IMR-90 (cell line): ENCODE measurements around the gene PUDP. TPM values are rescaled to one million over a fixed set of nuclear protein-coding genes. Genes with fewer than 3 reads are reported as not detected.

Experiments used
- ATAC-seq: fragments of 200-7000 bp; cut with Tn5 transposase; 2 replicates; pipeline ENCODE4 v1.9.1; 2020; ENCODE audit warnings: low read depth, mild to moderate bottlenecking, moderate library complexity
- BruUV-seq: library from RNA; stranded (reverse); fragments of 400-500 nt; replicated peaks from 2 replicates; lab custom pipeline; 2021; lab: Mats Ljungman, UMichigan
- CTCF ChIA-PET: fragments of 300-600 bp; formaldehyde crosslinking; extraction: SDS; loops from one replicate; lab custom pipeline; 2021; ENCODE audit warnings: antibody characterized with exemption; lab: Yijun Ruan, JAX
- POLR2A ChIA-PET: fragments of 300-600 bp; sonication (Branson Sonifier 250); formaldehyde crosslinking; loops from one replicate; lab custom pipeline; 2022; ENCODE audit warnings: antibody characterized with exemption; ENCODE audit not compliant: unreplicated experiment; lab: Charles Lee
- DNase-seq: peaks from one replicate; pipeline ENCODE4 v3.0.0; 2013
- H2AFZ ChIP-seq: replicated peaks from 2 replicates; pipeline ENCODE3; 2013; ENCODE audit warnings: low read length, mild to moderate bottlenecking; ENCODE audit not compliant: poor library complexity
- H2AK5ac ChIP-seq: 2 replicates; pipeline ENCODE4 v1.6.1; 2013; ENCODE audit warnings: low read depth, low read length, inconsistent platforms
- H2AK9ac ChIP-seq: replicated peaks from 2 replicates; pipeline ENCODE3; 2013; ENCODE audit warnings: mild to moderate bottlenecking, low read depth, low read length, moderate library complexity; ENCODE audit not compliant: poor library complexity
- H2BK120ac ChIP-seq: 2 replicates; pipeline ENCODE4 v1.6.1; 2013; ENCODE audit warnings: low read depth, low read length, inconsistent platforms
- H2BK15ac ChIP-seq: 3 replicates; pipeline ENCODE4 v1.6.1; 2013; ENCODE audit warnings: low read depth, low read length, inconsistent platforms
- H2BK20ac ChIP-seq: 2 replicates; pipeline ENCODE4 v1.6.1; 2013; ENCODE audit warnings: low read depth, mild to moderate bottlenecking, inconsistent platforms, low read length, moderate library complexity
- H2BK5ac ChIP-seq: 2 replicates; pipeline ENCODE4 v1.6.1; 2013; ENCODE audit warnings: mild to moderate bottlenecking, low read depth, low read length, inconsistent platforms; ENCODE audit not compliant: poor library complexity, severe bottlenecking
- H3K14ac ChIP-seq: replicated peaks from 2 replicates; pipeline ENCODE4 v1.6.1; 2013; ENCODE audit warnings: low read depth, low read length, inconsistent platforms
- H3K18ac ChIP-seq: 2 replicates; pipeline ENCODE4 v1.6.1; 2013; ENCODE audit warnings: low read depth, low read length, control low read depth
- H3K23ac ChIP-seq: 2 replicates; pipeline ENCODE4 v1.6.1; 2013; ENCODE audit warnings: low read depth, low read length, inconsistent platforms
- H3K27ac ChIP-seq: 2 replicates; pipeline ENCODE4 v1.5.1; 2013; ENCODE audit warnings: mild to moderate bottlenecking, control low read depth, low read length; ENCODE audit not compliant: insufficient read depth
- H3K27me3 ChIP-seq: 2 replicates; pipeline ENCODE4 v1.6.1; 2013; ENCODE audit warnings: low read length; ENCODE audit not compliant: control insufficient read depth, insufficient read depth
- H3K36me3 ChIP-seq: 2 replicates; pipeline ENCODE4 v1.6.1; 2013; ENCODE audit warnings: low read length, mixed read lengths; ENCODE audit not compliant: control insufficient read depth, insufficient read depth
- H3K4ac ChIP-seq: 2 replicates; pipeline ENCODE4 v1.6.1; 2013; ENCODE audit warnings: low read depth, low read length, inconsistent platforms
- H3K4me1 ChIP-seq: 2 replicates; pipeline ENCODE4 v1.6.1; 2013; ENCODE audit warnings: low read length, mixed read lengths; ENCODE audit not compliant: control insufficient read depth, insufficient read depth
- H3K4me2 ChIP-seq: 2 replicates; pipeline ENCODE4 v1.6.1; 2013; ENCODE audit warnings: low read depth, mild to moderate bottlenecking, control low read depth, low read length, moderate library complexity
- H3K4me3 ChIP-seq: 2 replicates; pipeline ENCODE4 v1.5.1; 2013; ENCODE audit warnings: low read depth, mild to moderate bottlenecking, control low read depth, low read length, moderate library complexity; ENCODE audit not compliant: insufficient read depth
- H3K56ac ChIP-seq: 2 replicates; pipeline ENCODE4 v1.6.1; 2013; ENCODE audit warnings: low read length, inconsistent platforms; ENCODE audit not compliant: insufficient read depth; ENCODE audit errors: extremely low read depth
- H3K79me1 ChIP-seq, 2 experiments: 2 replicates each; pipeline ENCODE4 v1.6.1; 2013; ENCODE audit warnings: low read length in 2 of 2, inconsistent platforms in 1 of 2, low read depth in 1 of 2
- H3K9ac ChIP-seq: 2 replicates; pipeline ENCODE4 v1.6.1; 2013; ENCODE audit warnings: low read depth, low read length, control low read depth
- H3K9me1 ChIP-seq: 2 replicates; pipeline ENCODE4 v1.6.1; 2013; ENCODE audit warnings: low read length, inconsistent platforms; ENCODE audit not compliant: insufficient read depth
- H3K9me3 ChIP-seq: 2 replicates; pipeline ENCODE4 v1.6.1; 2013; ENCODE audit warnings: low read length; ENCODE audit not compliant: control insufficient read depth, insufficient read depth
- H4K20me1 ChIP-seq: 2 replicates; pipeline ENCODE4 v1.6.1; 2013; ENCODE audit warnings: low read length, inconsistent platforms; ENCODE audit not compliant: insufficient read depth
- H4K5ac ChIP-seq: 2 replicates; pipeline ENCODE4 v1.6.1; 2013; ENCODE audit warnings: mild to moderate bottlenecking, low read depth, low read length, control low read depth
- H4K8ac ChIP-seq, 2 experiments: 2 replicates each; pipeline ENCODE4 v1.6.1; 2013; ENCODE audit warnings: low read depth in 2 of 2, low read length in 2 of 2, control low read depth in 1 of 2, inconsistent platforms in 1 of 2
- H4K91ac ChIP-seq: 2 replicates; pipeline ENCODE4 v1.6.1; 2013; ENCODE audit warnings: low read depth, low read length, inconsistent platforms; ENCODE audit not compliant: insufficient read depth
- CEBPB ChIP-seq: IDR thresholded peaks from 2 replicates; pipeline ENCODE4 v1.6.1; 2012; ENCODE audit warnings: low read depth, low read length, improper control_type of control experiment
- MAZ ChIP-seq: IDR thresholded peaks from 2 replicates; pipeline ENCODE4 v1.6.1; 2012; ENCODE audit warnings: low read depth, mild to moderate bottlenecking, low read length, improper control_type of control experiment, moderate library complexity, borderline replicate concordance
- SMC3 ChIP-seq: fragments of 150-350 bp; IDR thresholded peaks from 2 replicates; pipeline ENCODE4 v1.6.1; 2016; ENCODE audit warnings: low read depth, mild to moderate bottlenecking, antibody characterized with exemption, low read length, moderate library complexity
- whole genome bisulfite sequencing, 2 experiments: methylation state at CpG; one replicate each; pipeline versions ENCODE4 v1.1.5 to v1.1.7; 2013; ENCODE audit warnings: missing lambda C conversion rate in 2 of 2; ENCODE audit not compliant: insufficient read length in 1 of 2; ENCODE audit errors: extremely low coverage in 2 of 2; 5-methylcytosine and 5-hydroxymethylcytosine counted together
- dilution Hi-C: fragments of 300-500 bp; cut with HindIII; formaldehyde crosslinking; loops from one replicate; pipeline ENCODE4 v1.14.3; 2018; ENCODE audit warnings: low sequenced_read_pairs; ENCODE audit not compliant: unreplicated experiment
- in situ Hi-C: fragments of 300-500 bp; cut with MboI; formaldehyde crosslinking; loops from 3 replicates; pipeline ENCODE4 v1.14.3; 2019; ENCODE audit warnings: low sequenced_read_pairs, inconsistent platforms, mixed read lengths
- intact Hi-C: fragments of 100-400 bp; cut with micrococcal nuclease; formaldehyde crosslinking; loops from 2 replicates; pipeline ENCODE4 v1.10.0; 2022
- polyA plus RNA-seq, 3 experiments: library from polyadenylated mRNA; depleted of rRNA; stranded (reverse); fragments of >200 nt; gene quantifications; 2 replicates each; pipeline ENCODE4 v1.2.3, GENCODE V29; 2012; ENCODE audit warnings: low replicate concordance in 1 of 3
- total RNA-seq: library from RNA; depleted of rRNA; stranded (reverse); fragments of >200 nt; gene quantifications from 2 replicates; pipeline ENCODE4 v1.2.3, GENCODE V29; 2012

PUDP gene
- total and polyA plus RNA-seq, 2 of the 4 experiments (the other 2 are of a cell fraction): 22.2 to 28.6 TPM

- intact Hi-C loops (no loop called here), in situ Hi-C loops (no loop called here), dilution Hi-C loops (no loop called here)
- Histone ChIP-seq H3K9me3 (no peaks in the 10 kb centered on the region), H2AK9ac (no peak overlapping the region), H2AFZ (no peak overlapping the region), H3K4me1 (no peaks in the 10 kb centered on the region), H3K4me3 (no peak overlapping the region), H2AK5ac (no peak overlapping the region), H3K4me2 (no peak overlapping the region), H3K9ac (no peak overlapping the region), H3K36me3 (peaks cover 17% of the 10 kb centered on the region), H3K27ac (no peak overlapping the region), H2BK15ac (no peak overlapping the region), H2BK120ac (no peak overlapping the region), H4K91ac (no peak overlapping the region), H3K27me3 (no peaks in the 10 kb centered on the region), H3K56ac (no peak overlapping the region), H3K14ac (no peak overlapping the region), H4K8ac (no peak overlapping the region), H2BK5ac (no peak overlapping the region), H4K5ac (no peak overlapping the region), H3K23ac (no peak overlapping the region), H3K4ac (no peak overlapping the region), H3K79me1 (no peaks in the 10 kb centered on the region), H3K9me1 (peaks cover 2% of the 10 kb centered on the region; the same call in 1 of the 2 replicates), H2BK20ac (no peak overlapping the region), H4K20me1 (no peaks in the 10 kb centered on the region), H3K18ac (no peak overlapping the region)
- TF ChIP-seq SMC3: no peak
- no peak for TF ChIP-seq CEBPB
- TF ChIP-seq MAZ: no peak
- DNase-seq: no peak
- POLR2A ChIA-PET: no interaction called here
- BruUV-seq: no TSS peak
- no peak for ATAC-seq
- CTCF ChIA-PET: interaction anchor here (0.6 kb wide), 2 partner anchors 51 to 499 kb away, joined by 3 read pairs; no protein-coding TSS in a partner anchor
- WGBS, 2 experiments: 93% methylated on average over 3 of the region's 14 CpGs; no CpG with 5 or more reads in 1 of the 2 experiments
These were observed 93.4 kb downstream of the PUDP start for GRCh38 chrX:7054219-7055216.
